CD8-positive, alpha-beta memory T cell (primary cell): Measurements from ENCODE around the gene RBM20. TPM values are rescaled to one million over a fixed set of nuclear protein-coding genes. Genes with fewer than 3 reads are reported as not detected.

Experiments
- CTCF ChIA-PET: fragments of 350-600 bp; sonication (Branson Sonifier 250); formaldehyde crosslinking; loops from one replicate; lab custom pipeline; 2021; ENCODE audit warnings: antibody characterized with exemption; lab: Charles Lee
- POLR2A ChIA-PET: fragments of 350-600 bp; sonication (Branson Sonifier 250); formaldehyde crosslinking; loops from one replicate; lab custom pipeline; 2021; ENCODE audit warnings: antibody characterized with exemption; lab: Charles Lee
- DNase-seq, 5 donors: peaks; one replicate each; pipeline versions ENCODE4 v3.0.0 to v3.0.0-alpha.2; 2020 to 2022; ENCODE audit warnings: mixed read lengths in 1 of 5
- H3K27ac ChIP-seq: one replicate; pipeline ENCODE4 v1.7.0; 2013; ENCODE audit warnings: low read depth, mild to moderate bottlenecking, low read length, moderate library complexity
- H3K27me3 ChIP-seq: 2 replicates; pipeline ENCODE4 v1.7.0; 2013; ENCODE audit warnings: low read length, mild to moderate bottlenecking; ENCODE audit not compliant: insufficient read depth, poor library complexity, severe bottlenecking
- H3K36me3 ChIP-seq: 2 replicates; pipeline ENCODE4 v1.7.0; 2013; ENCODE audit warnings: mild to moderate bottlenecking, low read length, moderate library complexity; ENCODE audit not compliant: insufficient read depth
- H3K4me1 ChIP-seq: 2 replicates; pipeline ENCODE4 v1.7.0; 2013; ENCODE audit warnings: mild to moderate bottlenecking, low read length, moderate library complexity; ENCODE audit not compliant: insufficient read depth
- H3K4me3 ChIP-seq: 2 replicates; pipeline ENCODE4 v1.7.0; 2013; ENCODE audit warnings: mild to moderate bottlenecking, low read length
- H3K9me3 ChIP-seq: 2 replicates; pipeline ENCODE4 v1.7.0; 2013; ENCODE audit warnings: mild to moderate bottlenecking, low read length
- H3K27ac Mint-ChIP-seq, 8 donors: one replicate each; pipeline ENCODE4 v1.8.0; 2020 to 2021; ENCODE audit warnings: mixed read lengths in 8 of 8, mild to moderate bottlenecking in 6 of 8, inconsistent platforms in 3 of 8, moderate library complexity in 3 of 8
- H3K27me3 Mint-ChIP-seq, 2 donors: one replicate each; pipeline ENCODE4 v1.8.0; 2020 to 2021; ENCODE audit warnings: mixed read lengths in 2 of 2, mild to moderate bottlenecking in 1 of 2, moderate library complexity in 1 of 2
- H3K36me3 Mint-ChIP-seq, 3 donors: one replicate each; pipeline ENCODE4 v1.8.0; 2020 to 2021; ENCODE audit warnings: mixed read lengths in 3 of 3, inconsistent platforms in 1 of 3, mild to moderate bottlenecking in 1 of 3
- H3K4me1 Mint-ChIP-seq, 3 donors: one replicate each; pipeline ENCODE4 v1.8.0; 2020 to 2021; ENCODE audit warnings: mixed read lengths in 3 of 3, inconsistent platforms in 1 of 3, mild to moderate bottlenecking in 1 of 3
- H3K4me3 Mint-ChIP-seq, 7 donors: one replicate each; pipeline ENCODE4 v1.8.0; 2020 to 2021; ENCODE audit warnings: mixed read lengths in 7 of 7, mild to moderate bottlenecking in 6 of 7, moderate library complexity in 4 of 7, inconsistent platforms in 2 of 7
- H3K9me3 Mint-ChIP-seq, 5 donors: one replicate each; pipeline ENCODE4 v1.8.0; 2020 to 2022; ENCODE audit warnings: mixed read lengths in 5 of 5, mild to moderate bottlenecking in 3 of 5, moderate library complexity in 2 of 5, inconsistent platforms in 1 of 5
- polyA plus RNA-seq: library from polyadenylated mRNA; unstranded; fragments of 300-500 nt; fragmentation: Illumina TruSeq; gene quantifications from one replicate; pipeline ENCODE4 v1.2.3, GENCODE V29; 2021
- total RNA-seq, 2 experiments: library from RNA; stranded (reverse); gene quantifications; one replicate each; pipeline ENCODE4 v1.2.3, GENCODE V29; 2021

Gene RBM20
- total and polyA plus RNA-seq, 3 experiments from 2014 or later, result 0.07 to 0.09 TPM; not detected in 1

DNA sequence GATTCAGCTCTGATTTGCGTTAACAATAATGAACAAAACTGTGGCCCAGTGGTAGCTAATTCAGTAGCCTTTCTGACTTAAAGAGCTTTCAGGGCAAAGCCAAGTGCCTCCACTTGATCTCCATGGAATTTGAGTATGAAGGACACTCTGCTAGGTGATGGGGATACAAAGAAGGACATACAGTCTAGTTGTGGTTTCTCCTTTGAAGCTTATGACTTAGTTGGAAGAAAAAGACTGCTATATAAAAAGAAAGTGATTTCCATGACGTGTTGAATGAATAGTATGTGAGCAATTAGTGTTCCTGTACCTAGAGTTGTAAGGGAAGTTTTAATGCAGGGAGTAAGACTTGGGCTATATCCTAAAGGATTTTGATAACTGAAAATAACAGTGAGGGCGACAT lies 235.9 kb downstream of the RBM20 start:
- POLR2A ChIA-PET, result no interaction called here
- peaks cover 20% of the 10 kb centered on the region for H3K36me3 ChIP-seq
- peaks cover 69% of the 10 kb centered on the region for H3K4me1 ChIP-seq

DNA sequence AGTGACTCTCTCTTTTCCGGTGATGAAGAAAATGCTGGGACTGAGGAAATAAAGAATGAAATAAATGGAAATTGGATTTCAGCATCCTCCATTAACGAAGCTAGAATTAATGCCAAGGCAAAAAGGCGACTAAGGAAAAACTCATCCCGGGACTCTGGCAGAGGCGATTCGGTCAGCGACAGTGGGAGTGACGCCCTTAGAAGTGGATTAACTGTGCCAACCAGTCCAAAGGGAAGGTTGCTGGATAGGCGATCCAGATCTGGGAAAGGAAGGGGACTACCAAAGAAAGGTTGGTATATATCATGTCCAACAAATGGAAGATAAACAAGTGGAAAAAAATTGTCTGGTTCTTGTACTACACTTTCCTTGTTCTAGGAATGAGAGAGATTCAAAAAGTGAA lies 237.1 kb downstream of the RBM20 start:
- no peak for DNase-seq
- Histone ChIP-seq H3K4me3 (no peak overlapping the region), H3K27me3 (no peaks in the 10 kb centered on the region), H3K4me1 (peaks cover 68% of the 10 kb centered on the region), H3K27ac (no peak overlapping the region), H3K9me3 (no peaks in the 10 kb centered on the region), H3K36me3 (peaks cover 30% of the 10 kb centered on the region)
- Mint-ChIP-seq H3K9me3 (no peaks in the 10 kb centered on the region), H3K27me3 (no peaks in the 10 kb centered on the region), H3K27ac (peak overlapping the region in 7 of 8 donors; percentile 55 to 87 (median 79)), H3K4me1 (peaks cover 76 to 94% (median 94%) of the 10 kb centered on the region in 3 donors), H3K4me3 (peak overlapping the region; percentile 29 to 74 (median 61)), H3K36me3 (peaks cover 15 to 83% (median 23%) of the 10 kb centered on the region in 3 donors)
- ChIA-PET CTCF (interaction anchor here (2.2 kb wide), 1 partner anchor 13 kb away, joined by 9 read pairs; no protein-coding TSS in a partner anchor), POLR2A (interaction anchor here (1.5 to 4.0 kb wide), 2 partner anchors 10 to 20 kb away, joined by 3 to 12 read pairs; partner anchors contain the start of gene PDCD4)

More for the DNA sequence above, 235.9 kb downstream of the RBM20 start:
- no peak for DNase-seq
- H3K27me3 Mint-ChIP-seq, result no peaks in the 10 kb centered on the region
- no peaks in the 10 kb centered on the region for H3K9me3 ChIP-seq
- H3K4me1 Mint-ChIP-seq, result peaks cover 76 to 95% (median 93%) of the 10 kb centered on the region in 3 donors
- peaks cover 12 to 84% (median 19%) of the 10 kb centered on the region in 3 donors for H3K36me3 Mint-ChIP-seq
- CTCF ChIA-PET, result interaction anchor here (0.7 to 2.2 kb wide), 3 partner anchors 14 to 76 kb away, joined by 3 to 9 read pairs (median 8); no protein-coding TSS in a partner anchor
- peak overlapping the region; percentile 12 to 87 (median 47) for H3K27ac Mint-ChIP-seq
- no peaks in the 10 kb centered on the region for H3K9me3 Mint-ChIP-seq
- H3K27ac ChIP-seq, result no peak overlapping the region
- H3K4me3 Mint-ChIP-seq, result peak overlapping the region in 6 of 7 donors; percentile 6 to 67 (median 28)
- no peak overlapping the region for H3K4me3 ChIP-seq
- H3K27me3 ChIP-seq, result no peaks in the 10 kb centered on the region

DNA sequence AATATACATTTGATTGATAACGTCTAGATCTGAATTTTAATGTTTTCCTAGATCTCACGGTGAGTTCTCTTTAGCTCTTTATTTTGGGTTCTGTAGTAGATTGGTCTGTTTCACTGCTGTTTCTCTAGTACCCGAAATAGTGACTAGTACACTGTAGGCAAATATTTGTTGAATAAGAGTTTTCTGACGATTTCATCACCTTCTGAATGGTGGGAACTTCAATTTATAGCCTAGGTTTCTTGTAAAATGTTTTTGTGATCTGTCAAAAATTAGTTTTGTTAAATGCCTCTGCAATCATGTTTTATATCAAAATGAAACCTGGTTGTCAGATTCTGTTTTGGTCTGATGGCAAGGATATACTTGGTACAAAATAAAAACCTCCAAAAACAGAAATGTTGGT lies 237.8 kb downstream of the RBM20 start:
- no peak for DNase-seq
- Mint-ChIP-seq H3K4me1 (peaks cover 77 to 94% (median 93%) of the 10 kb centered on the region in 3 donors), H3K27ac (peak overlapping the region in 7 of 8 donors; percentile 61 to 87 (median 74)), H3K4me3 (peak overlapping the region; percentile 29 to 88 (median 63)), H3K9me3 (no peaks in the 10 kb centered on the region), H3K27me3 (no peaks in the 10 kb centered on the region), H3K36me3 (peaks cover 16 to 82% (median 24%) of the 10 kb centered on the region in 3 donors)
- Histone ChIP-seq H3K36me3 (peaks cover 31% of the 10 kb centered on the region), H3K4me3 (no peak overlapping the region), H3K9me3 (no peaks in the 10 kb centered on the region), H3K4me1 (peaks cover 68% of the 10 kb centered on the region), H3K27ac (no peak overlapping the region), H3K27me3 (no peaks in the 10 kb centered on the region)
- CTCF ChIA-PET, result no interaction called here
- POLR2A ChIA-PET, result interaction anchor here (1.3 to 4.0 kb wide), 3 partner anchors 10 to 21 kb away, joined by 3 to 12 read pairs (median 3); partner anchors contain the start of gene PDCD4

DNA sequence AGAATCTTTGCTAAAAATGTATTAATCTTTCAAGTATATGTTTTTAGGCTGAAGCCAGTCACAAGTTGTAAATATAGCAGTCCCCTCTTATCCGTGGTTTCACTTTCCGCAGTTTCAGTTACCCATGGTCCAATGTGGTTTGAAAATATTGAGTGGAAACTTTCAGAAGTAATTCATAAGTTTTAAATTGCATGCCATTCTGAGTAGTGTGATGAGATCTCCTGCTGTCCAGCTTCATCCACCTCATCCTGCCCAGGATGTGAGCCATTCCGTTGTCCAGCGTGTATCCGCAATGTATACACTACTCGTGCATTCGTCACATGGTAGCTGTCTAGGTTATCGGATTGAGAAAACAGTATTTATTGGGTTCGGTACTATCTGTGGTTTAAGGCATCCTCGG lies 239.8 kb downstream of the RBM20 start:
- Mint-ChIP-seq H3K27me3 (no peaks in the 10 kb centered on the region), H3K4me3 (peak overlapping the region; percentile 79 to 89 (median 86)), H3K4me1 (peaks cover 71 to 88% (median 86%) of the 10 kb centered on the region in 3 donors), H3K27ac (peak overlapping the region; percentile 81 to 95 (median 90)), H3K36me3 (peaks cover 16 to 78% (median 25%) of the 10 kb centered on the region in 3 donors), H3K9me3 (no peaks in the 10 kb centered on the region)
- ChIA-PET CTCF (interaction anchor here (0.8 to 1.3 kb wide), 2 partner anchors 80 to 134 kb away, joined by 3 to 6 read pairs; no protein-coding TSS in a partner anchor), POLR2A (interaction anchor here (1.2 to 4.0 kb wide), 2 partner anchors 11 to 12 kb away, joined by 4 to 12 read pairs; partner anchors contain the start of gene PDCD4)
- no peak for DNase-seq
- Histone ChIP-seq H3K36me3 (peaks cover 18% of the 10 kb centered on the region), H3K9me3 (no peaks in the 10 kb centered on the region), H3K4me3 (peak overlapping the region; percentile 36), H3K4me1 (peaks cover 66% of the 10 kb centered on the region), H3K27me3 (no peaks in the 10 kb centered on the region), H3K27ac (no peak overlapping the region)

DNA sequence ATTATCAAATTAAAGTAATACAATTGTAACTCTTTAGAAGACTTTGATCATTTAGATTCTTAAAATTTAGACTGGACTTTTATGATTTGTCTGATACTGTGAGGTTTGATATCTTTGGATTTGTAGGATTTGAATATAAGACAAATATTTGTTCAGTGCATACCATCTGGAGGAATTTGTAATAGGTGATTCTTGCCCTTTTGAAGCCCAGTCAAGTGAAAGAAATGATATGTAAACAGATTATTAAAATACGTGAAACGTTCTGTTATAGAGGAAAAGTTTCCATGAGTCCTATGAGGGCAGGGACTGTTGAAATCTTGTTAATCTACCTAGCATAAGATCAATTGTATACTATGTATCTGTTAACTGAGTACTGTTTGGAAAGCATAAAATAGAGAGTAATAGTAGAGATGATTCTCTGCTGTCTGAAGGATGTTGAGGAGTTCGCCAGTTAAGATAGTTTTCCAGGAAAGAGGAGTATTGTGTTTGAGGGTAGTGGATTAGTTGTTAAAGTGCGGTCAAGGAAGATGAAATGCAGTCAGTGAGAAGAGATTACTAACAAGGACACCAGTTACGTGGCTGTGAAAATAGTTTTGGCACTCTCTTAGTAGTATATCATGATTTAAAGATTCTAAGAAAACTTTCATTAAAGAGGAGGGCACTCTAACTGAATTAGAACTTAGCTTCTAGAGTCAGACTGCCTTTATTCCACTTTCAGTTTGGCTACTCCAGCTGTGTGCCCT lies 242.0 kb downstream of the RBM20 start:
- no peaks in the 10 kb centered on the region for H3K27me3 ChIP-seq
- H3K4me1 ChIP-seq, result peaks cover 59% of the 10 kb centered on the region
- peaks cover 26% of the 10 kb centered on the region for H3K36me3 ChIP-seq
- H3K36me3 Mint-ChIP-seq, result peaks cover 21 to 78% (median 29%) of the 10 kb centered on the region in 3 donors
- DNase-seq, result no peak
- H3K9me3 ChIP-seq, result no peaks in the 10 kb centered on the region
- H3K4me3 Mint-ChIP-seq, result peak overlapping the region; percentile 4 to 63 (median 37)
- no peak overlapping the region for H3K27ac ChIP-seq
- H3K4me1 Mint-ChIP-seq, result peaks cover 67 to 86% (median 79%) of the 10 kb centered on the region in 3 donors
- POLR2A ChIA-PET, result interaction anchor here (0.9 to 1.8 kb wide), 3 partner anchors 9 to 15 kb away, joined by 3 to 8 read pairs (median 6); no protein-coding TSS in a partner anchor
- CTCF ChIA-PET, result interaction anchor here (1.5 kb wide), 1 partner anchor 13 kb away, joined by 5 read pairs; no protein-coding TSS in a partner anchor
- H3K4me3 ChIP-seq, result no peak overlapping the region
- H3K27me3 Mint-ChIP-seq, result no peaks in the 10 kb centered on the region
- H3K27ac Mint-ChIP-seq, result peak overlapping the region; percentile 0 to 93 (median 67)
- H3K9me3 Mint-ChIP-seq, result no peaks in the 10 kb centered on the region

DNA sequence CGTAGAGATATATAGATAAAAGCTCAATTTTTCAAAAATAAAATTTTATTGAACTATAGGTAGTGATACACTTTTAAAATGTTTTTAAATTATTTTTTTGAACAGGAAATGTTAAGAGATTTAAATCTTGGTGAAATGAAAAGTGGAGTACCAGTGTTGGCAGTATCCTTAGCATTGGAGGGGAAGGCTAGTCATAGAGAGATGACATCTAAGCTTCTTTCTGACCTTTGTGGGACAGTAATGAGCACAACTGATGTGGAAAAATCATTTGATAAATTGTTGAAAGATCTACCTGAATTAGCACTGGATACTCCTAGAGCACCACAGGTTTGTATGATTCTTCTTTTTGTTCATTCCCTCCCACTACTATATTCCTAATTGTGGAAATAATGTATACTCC lies 243.4 kb downstream of the RBM20 start:
- Histone ChIP-seq H3K4me1 (peaks cover 47% of the 10 kb centered on the region), H3K27me3 (no peaks in the 10 kb centered on the region), H3K9me3 (no peaks in the 10 kb centered on the region), H3K36me3 (peaks cover 22% of the 10 kb centered on the region), H3K27ac (no peak overlapping the region), H3K4me3 (no peak overlapping the region)
- ChIA-PET POLR2A (interaction anchor here (0.8 to 1.8 kb wide), 3 partner anchors 10 to 36 kb away, joined by 3 to 8 read pairs (median 6); no protein-coding TSS in a partner anchor), CTCF (interaction anchor here (0.9 to 1.5 kb wide), 2 partner anchors 14 to 29 kb away, joined by 3 to 5 read pairs; no protein-coding TSS in a partner anchor)
- DNase-seq, result no peak
- peaks cover 65 to 86% (median 78%) of the 10 kb centered on the region in 3 donors for H3K4me1 Mint-ChIP-seq
- H3K36me3 Mint-ChIP-seq, result peaks cover 13 to 76% (median 28%) of the 10 kb centered on the region in 3 donors
- peak overlapping the region in 5 of 8 donors; percentile 14 to 78 (median 42) for H3K27ac Mint-ChIP-seq
- no peaks in the 10 kb centered on the region for H3K27me3 Mint-ChIP-seq
- no peaks in the 10 kb centered on the region for H3K9me3 Mint-ChIP-seq
- H3K4me3 Mint-ChIP-seq, result peak overlapping the region in 1 of 7 donors; percentile 32
